HepG2 (cell line): ENCODE measurements around the gene ERRFI1. TPM values are rescaled to one million over a fixed set of nuclear protein-coding genes. Genes with fewer than 3 reads are reported as not detected.
A peak's percentile ranks its signal among the peaks of the same experiment; 100 is the strongest.

Experiments used
- CC2D1A ChIP-seq: sonication (generic); formaldehyde crosslinking; IDR thresholded peaks from 2 replicates; pipeline ENCODE4 v1.8.1; 2023; ENCODE audit warnings: mild to moderate bottlenecking, missing genetic modification reagents
- FLYWCH1 ChIP-seq: sonication (generic); formaldehyde crosslinking; IDR thresholded peaks from 2 replicates; pipeline ENCODE4 v1.8.1; 2023; ENCODE audit warnings: mild to moderate bottlenecking, missing genetic modification reagents
- MED13 ChIP-seq: sonication (generic); formaldehyde crosslinking; IDR thresholded peaks from 2 replicates; pipeline ENCODE4 v1.5.0; 2020; ENCODE audit warnings: missing genetic modification reagents
- PAWR ChIP-seq: sonication (generic); formaldehyde crosslinking; IDR thresholded peaks from 2 replicates; pipeline ENCODE4 v1.4.0; 2020; ENCODE audit warnings: missing genetic modification reagents, mild to moderate bottlenecking, borderline replicate concordance
- ZBTB3 ChIP-seq: sonication (generic); formaldehyde crosslinking; IDR thresholded peaks from 2 replicates; pipeline ENCODE4 v1.4.0; 2020; ENCODE audit warnings: low read depth, mild to moderate bottlenecking, moderate library complexity, missing genetic modification reagents, borderline replicate concordance
- ZBTB34 ChIP-seq: sonication (generic); formaldehyde crosslinking; IDR thresholded peaks from 2 replicates; pipeline ENCODE4 v1.8.0; 2022; ENCODE audit warnings: mild to moderate bottlenecking, missing genetic modification reagents
- ZNF280B ChIP-seq: sonication (generic); formaldehyde crosslinking; IDR thresholded peaks from 2 replicates; pipeline ENCODE4 v1.5.0; 2020; ENCODE audit warnings: missing genetic modification reagents, mild to moderate bottlenecking, borderline replicate concordance
- ZNF296 ChIP-seq: sonication (generic); formaldehyde crosslinking; conservative IDR thresholded peaks from 2 replicates; pipeline ENCODE4 v1.5.0; 2020; ENCODE audit warnings: mild to moderate bottlenecking, missing genetic modification reagents
- ZNF331 ChIP-seq: sonication (generic); formaldehyde crosslinking; IDR thresholded peaks from 2 replicates; pipeline ENCODE4 v1.4.0; 2020; ENCODE audit warnings: missing genetic modification reagents
- ZNF441 ChIP-seq: sonication (generic); formaldehyde crosslinking; IDR thresholded peaks from 2 replicates; pipeline ENCODE4 v1.7.0; 2021; ENCODE audit warnings: missing genetic modification reagents, borderline replicate concordance
- ZNF687 ChIP-seq: sonication (generic); formaldehyde crosslinking; IDR thresholded peaks from 2 replicates; pipeline ENCODE4 v1.5.1; 2020; ENCODE audit warnings: mild to moderate bottlenecking, missing genetic modification reagents, moderate library complexity
- polyA plus RNA-seq, 8 experiments: library from polyadenylated mRNA; depleted of rRNA in 3 of 8; stranded (reverse) in 7 of 8; unstranded in 1 of 8; fragments of >200 nt; fragmentation: Illumina TruSeq in 4 of 8; extraction: Trizol in 4 of 8; gene quantifications; 2 replicates each; pipeline versions ENCODE4 v1.2.1 to v1.2.3, GENCODE V29; 2011 to 2016; ENCODE audit warnings: low read depth in 4 of 8, missing spikeins in 1 of 8, mixed read lengths in 1 of 8; ENCODE audit not compliant: insufficient read depth in 1 of 8
- total RNA-seq, 5 experiments: library from RNA; depleted of rRNA; stranded (reverse); fragments of >200 nt; fragmentation: Illumina TruSeq; extraction: Trizol; gene quantifications; 2 replicates each; pipeline ENCODE4 v1.2.3, GENCODE V29; 2016; ENCODE audit warnings: low read depth in 1 of 5
- TF ChIP-seq, protein P1 (sequence below): sonication (generic); formaldehyde crosslinking; IDR thresholded peaks from 2 replicates; pipeline ENCODE4 v1.8.1; 2023; ENCODE audit warnings: mild to moderate bottlenecking, missing genetic modification reagents
- TF ChIP-seq, protein P2 (sequence below): sonication (generic); formaldehyde crosslinking; IDR thresholded peaks from 2 replicates; pipeline ENCODE4 v1.4.0; 2020; ENCODE audit warnings: missing genetic modification reagents, borderline replicate concordance

The ERRFI1 gene
- total and polyA plus RNA-seq, 2 of the 13 experiments (the other 11 are each of a cell fraction or from before 2014, with no cell fraction given): 84.4 to 753 TPM

GRCh38 chr1:8026153-8026975, at the start of gene ERRFI1 (continued):
- TF ChIP-seq ZNF441 (no peak), ZBTB3 (CRISPR knock-in tag) (0 out of 2 replicates have a peak, but pooled peaks have one; percentile 70), ZBTB34 (CRISPR knock-in tag) (peak; percentile 70; the same call in 1 of the 2 replicates), MED13 (CRISPR knock-in tag) (peak; percentile 60), CC2D1A (CRISPR knock-in tag) (no peak), ZNF331 (CRISPR knock-in tag) (peak; percentile 77), ZNF687 (CRISPR knock-in tag) (peak; percentile 87), FLYWCH1 (CRISPR knock-in tag) (peak; percentile 64; the same call in 1 of the 2 replicates), PAWR (CRISPR knock-in tag) (no peak; the same call in 1 of the 2 replicates), ZNF280B (CRISPR knock-in tag) (peak; percentile 51; the same call in 1 of the 2 replicates), ZNF296 (CRISPR knock-in tag) (no peak; the same call in 1 of the 2 replicates)
- TF ChIP-seq, protein P1, sequence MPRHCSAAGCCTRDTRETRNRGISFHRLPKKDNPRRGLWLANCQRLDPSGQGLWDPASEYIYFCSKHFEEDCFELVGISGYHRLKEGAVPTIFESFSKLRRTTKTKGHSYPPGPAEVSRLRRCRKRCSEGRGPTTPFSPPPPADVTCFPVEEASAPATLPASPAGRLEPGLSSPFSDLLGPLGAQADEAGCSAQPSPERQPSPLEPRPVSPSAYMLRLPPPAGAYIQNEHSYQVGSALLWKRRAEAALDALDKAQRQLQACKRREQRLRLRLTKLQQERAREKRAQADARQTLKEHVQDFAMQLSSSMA (CRISPR knock-in tag): no peak
- TF ChIP-seq, protein P2, sequence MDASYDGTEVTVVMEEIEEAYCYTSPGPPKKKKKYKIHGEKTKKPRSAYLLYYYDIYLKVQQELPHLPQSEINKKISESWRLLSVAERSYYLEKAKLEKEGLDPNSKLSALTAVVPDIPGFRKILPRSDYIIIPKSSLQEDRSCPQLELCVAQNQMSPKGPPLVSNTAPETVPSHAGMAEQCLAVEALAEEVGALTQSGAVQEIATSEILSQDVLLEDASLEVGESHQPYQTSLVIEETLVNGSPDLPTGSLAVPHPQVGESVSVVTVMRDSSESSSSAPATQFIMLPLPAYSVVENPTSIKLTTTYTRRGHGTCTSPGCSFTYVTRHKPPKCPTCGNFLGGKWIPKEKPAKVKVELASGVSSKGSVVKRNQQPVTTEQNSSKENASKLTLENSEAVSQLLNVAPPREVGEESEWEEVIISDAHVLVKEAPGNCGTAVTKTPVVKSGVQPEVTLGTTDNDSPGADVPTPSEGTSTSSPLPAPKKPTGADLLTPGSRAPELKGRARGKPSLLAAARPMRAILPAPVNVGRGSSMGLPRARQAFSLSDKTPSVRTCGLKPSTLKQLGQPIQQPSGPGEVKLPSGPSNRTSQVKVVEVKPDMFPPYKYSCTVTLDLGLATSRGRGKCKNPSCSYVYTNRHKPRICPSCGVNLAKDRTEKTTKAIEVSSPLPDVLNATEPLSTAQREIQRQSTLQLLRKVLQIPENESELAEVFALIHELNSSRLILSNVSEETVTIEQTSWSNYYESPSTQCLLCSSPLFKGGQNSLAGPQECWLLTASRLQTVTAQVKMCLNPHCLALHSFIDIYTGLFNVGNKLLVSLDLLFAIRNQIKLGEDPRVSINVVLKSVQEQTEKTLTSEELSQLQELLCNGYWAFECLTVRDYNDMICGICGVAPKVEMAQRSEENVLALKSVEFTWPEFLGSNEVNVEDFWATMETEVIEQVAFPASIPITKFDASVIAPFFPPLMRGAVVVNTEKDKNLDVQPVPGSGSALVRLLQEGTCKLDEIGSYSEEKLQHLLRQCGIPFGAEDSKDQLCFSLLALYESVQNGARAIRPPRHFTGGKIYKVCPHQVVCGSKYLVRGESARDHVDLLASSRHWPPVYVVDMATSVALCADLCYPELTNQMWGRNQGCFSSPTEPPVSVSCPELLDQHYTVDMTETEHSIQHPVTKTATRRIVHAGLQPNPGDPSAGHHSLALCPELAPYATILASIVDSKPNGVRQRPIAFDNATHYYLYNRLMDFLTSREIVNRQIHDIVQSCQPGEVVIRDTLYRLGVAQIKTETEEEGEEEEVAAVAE: no peak; the same call in 1 of the 2 replicates
